ENCODE data around the gene KCTD17.
A peak's percentile ranks its signal among the peaks of the same experiment; 100 is the strongest.

KCTD17 gene

GRCh38 chr22:37017356-37017755 lies 34.2 kb upstream of the KCTD17 start:
- ATAC-seq: no peak
- H3K27ac Mint-ChIP-seq: no peak overlapping the region
- no peak for DNase-seq
- no peak overlapping the region for H3K4me3 Mint-ChIP-seq
- peaks cover 15% of the 10 kb centered on the region for H3K4me1 Mint-ChIP-seq
- H3K9me3 Mint-ChIP-seq: no peaks in the 10 kb centered on the region
- peaks cover 55% of the 10 kb centered on the region for H3K27me3 Mint-ChIP-seq

GRCh38 chr22:37018086-37018814 lies 33.3 kb upstream of the KCTD17 start:
- Mint-ChIP-seq H3K4me1 (peaks cover 15% of the 10 kb centered on the region), H3K9me3 (no peaks in the 10 kb centered on the region), H3K4me3 (peak overlapping the region; percentile 75 to 81), H3K27ac (no peak overlapping the region), H3K27me3 (peaks cover 55% of the 10 kb centered on the region)
- DNase-seq (no peak), ATAC-seq (no peak)

- no peaks in the 10 kb centered on the region for H3K9me3 Mint-ChIP-seq
- DNase-seq (no peak), ATAC-seq (peak; percentile 32)
- peaks cover 55% of the 10 kb centered on the region for H3K27me3 Mint-ChIP-seq
- H3K27ac Mint-ChIP-seq: no peak overlapping the region
- peak overlapping the region; percentile 75 to 81 for H3K4me3 Mint-ChIP-seq
- peaks cover 15% of the 10 kb centered on the region for H3K4me1 Mint-ChIP-seq
Measured at GRCh38 chr22:37018815-37019308, 32.7 kb upstream of the KCTD17 start.

- ATAC-seq (peak; percentile 77), DNase-seq (peak; percentile 35 to 54)
- H3K27ac Mint-ChIP-seq: peak within 1 kb of the TSS in 1 of 2 donors; percentile 63
- H3K9me3 Mint-ChIP-seq: no peaks in the 10 kb centered on the region
- H3K4me3 Mint-ChIP-seq: peak within 1 kb of the TSS; percentile 84 to 90
- peaks cover 15% of the 10 kb centered on the region for H3K4me1 Mint-ChIP-seq
- peaks cover 55% of the 10 kb centered on the region for H3K27me3 Mint-ChIP-seq
Measured at GRCh38 chr22:37019309-37020191, 32.0 kb upstream of the KCTD17 start, which contains the start of the genes MPST and TST. MPST (plus strand) TSS chr22:37019742; CDS start chr22:37019837, 95 bp downstream. TST (minus strand) TSS chr22:37019447; CDS start chr22:37018732, 715 bp downstream.

- DNase-seq (no peak), ATAC-seq (no peak)
- Mint-ChIP-seq H3K27me3 (peaks cover 57% of the 10 kb centered on the region), H3K4me3 (peak overlapping the region; percentile 84 to 90), H3K9me3 (no peaks in the 10 kb centered on the region), H3K4me1 (peaks cover 18% of the 10 kb centered on the region), H3K27ac (peak overlapping the region in 1 of 2 donors; percentile 63)
Measured at GRCh38 chr22:37020192-37020479, 31.4 kb upstream of the KCTD17 start.

GRCh38 chr22:37021041-37021440 lies 30.5 kb upstream of the KCTD17 start:
- DNase-seq (no peak), ATAC-seq (no peak)
- H3K27me3 Mint-ChIP-seq: peaks cover 53% of the 10 kb centered on the region
- no peak overlapping the region for H3K27ac Mint-ChIP-seq
- H3K9me3 Mint-ChIP-seq: no peaks in the 10 kb centered on the region
- H3K4me3 Mint-ChIP-seq: no peak overlapping the region
- H3K4me1 Mint-ChIP-seq: peaks cover 18% of the 10 kb centered on the region

GRCh38 chr22:37021710-37022482 lies 29.6 kb upstream of the KCTD17 start:
- peaks cover 53% of the 10 kb centered on the region for H3K27me3 Mint-ChIP-seq
- no peaks in the 10 kb centered on the region for H3K9me3 Mint-ChIP-seq
- ATAC-seq (peak; percentile 46), DNase-seq (peak; percentile 46 to 49)
- no peak overlapping the region for H3K27ac Mint-ChIP-seq
- no peak overlapping the region for H3K4me3 Mint-ChIP-seq
- peaks cover 18% of the 10 kb centered on the region for H3K4me1 Mint-ChIP-seq

- DNase-seq (no peak), ATAC-seq (no peak)
- Mint-ChIP-seq H3K9me3 (no peaks in the 10 kb centered on the region), H3K4me1 (peaks cover 18% of the 10 kb centered on the region), H3K27me3 (peaks cover 46% of the 10 kb centered on the region), H3K27ac (no peak overlapping the region), H3K4me3 (no peak overlapping the region)
Measured at GRCh38 chr22:37022483-37023337, 28.8 kb upstream of the KCTD17 start.

GRCh38 chr22:37023743-37024338 lies 27.7 kb upstream of the KCTD17 start:
- Mint-ChIP-seq H3K4me3 (no peak overlapping the region), H3K9me3 (no peaks in the 10 kb centered on the region), H3K4me1 (peaks cover 13% of the 10 kb centered on the region), H3K27me3 (peaks cover 35% of the 10 kb centered on the region), H3K27ac (no peak overlapping the region)
- ATAC-seq (no peak), DNase-seq (no peak)

GRCh38 chr22:37024339-37025157 lies 27.0 kb upstream of the KCTD17 start:
- H3K27ac Mint-ChIP-seq: no peak overlapping the region
- no peak for ATAC-seq
- no peaks in the 10 kb centered on the region for H3K9me3 Mint-ChIP-seq
- DNase-seq: no peak
- H3K27me3 Mint-ChIP-seq: peaks cover 34% of the 10 kb centered on the region
- no peak overlapping the region for H3K4me3 Mint-ChIP-seq
- H3K4me1 Mint-ChIP-seq: peaks cover 13% of the 10 kb centered on the region

GRCh38 chr22:37025500-37026070 lies 26.0 kb upstream of the KCTD17 start:
- DNase-seq: no peak
- no peak overlapping the region for H3K4me3 Mint-ChIP-seq
- H3K27ac Mint-ChIP-seq: no peak overlapping the region
- no peak for ATAC-seq
- H3K9me3 Mint-ChIP-seq: no peaks in the 10 kb centered on the region
- peaks cover 24% of the 10 kb centered on the region for H3K27me3 Mint-ChIP-seq
- peaks cover 4% of the 10 kb centered on the region for H3K4me1 Mint-ChIP-seq

GRCh38 chr22:37026325-37026724 lies 25.2 kb upstream of the KCTD17 start:
- Mint-ChIP-seq H3K4me3 (no peak overlapping the region), H3K4me1 (peaks cover 4% of the 10 kb centered on the region), H3K27me3 (peaks cover 17% of the 10 kb centered on the region), H3K27ac (no peak overlapping the region), H3K9me3 (no peaks in the 10 kb centered on the region)
- ATAC-seq (no peak), DNase-seq (no peak)

GRCh38 chr22:37027556-37027955 lies 24.0 kb upstream of the KCTD17 start:
- Mint-ChIP-seq H3K27ac (peak overlapping the region in 1 of 2 donors; percentile 27), H3K27me3 (peaks cover 13% of the 10 kb centered on the region), H3K4me3 (no peak overlapping the region), H3K9me3 (no peaks in the 10 kb centered on the region), H3K4me1 (peaks cover 4% of the 10 kb centered on the region)
- DNase-seq: no peak
- no peak for ATAC-seq

All from stimulated activated naive CD8-positive, alpha-beta T cell treated with anti-CD3 and anti-CD28 coated beads, Interleukin-15, amount 100 ng/mL, for 72 hours (primary cell).